Keratinocyte (primary cell): ENCODE measurements around the gene CCDC102A.

Experiments used
- EZH2 ChIP-seq: IDR thresholded peaks from one replicate; pipeline ENCODE4 v1.6.1; 2012; ENCODE audit warnings: inconsistent platforms, mild to moderate bottlenecking, low read length, moderate library complexity
- TF ChIP-seq, protein P1 (sequence below), 3 experiments: IDR thresholded peaks in 1 of 3; conservative IDR thresholded peaks in 1 of 3; optimal IDR thresholded peaks in 1 of 3; 2 replicates in 2 of 3; 3 replicates in 1 of 3; pipeline versions ENCODE3 to v1.5.1; 2011; ENCODE audit warnings: low read length in 3 of 3, mild to moderate bottlenecking in 3 of 3, moderate library complexity in 2 of 3, control low read depth in 1 of 3, inconsistent platforms in 1 of 3; ENCODE audit not compliant: insufficient read depth in 2 of 3; ENCODE audit errors: extremely low read depth in 1 of 3

DNA sequence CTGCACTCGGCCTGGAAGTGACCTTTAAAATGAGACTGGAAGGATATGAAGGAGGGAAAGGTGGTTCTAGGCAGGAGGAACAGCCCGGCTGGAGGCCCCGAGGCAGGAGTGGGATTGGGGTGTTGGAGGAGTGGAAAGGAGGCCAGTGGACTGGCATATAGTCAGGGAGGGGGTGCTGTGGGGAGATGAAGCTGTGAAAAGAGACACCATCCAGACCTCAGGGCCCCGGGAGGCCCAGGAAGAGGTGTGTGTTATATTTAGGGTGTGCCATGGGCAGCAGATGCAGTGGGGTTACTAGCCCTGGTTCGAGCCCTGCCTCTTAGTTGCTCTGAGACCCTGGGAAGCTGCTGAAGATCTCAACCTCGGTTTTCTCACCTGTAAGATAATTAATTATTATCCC lies 31.2 kb downstream of the CCDC102A start:
- TF ChIP-seq, protein P1, sequence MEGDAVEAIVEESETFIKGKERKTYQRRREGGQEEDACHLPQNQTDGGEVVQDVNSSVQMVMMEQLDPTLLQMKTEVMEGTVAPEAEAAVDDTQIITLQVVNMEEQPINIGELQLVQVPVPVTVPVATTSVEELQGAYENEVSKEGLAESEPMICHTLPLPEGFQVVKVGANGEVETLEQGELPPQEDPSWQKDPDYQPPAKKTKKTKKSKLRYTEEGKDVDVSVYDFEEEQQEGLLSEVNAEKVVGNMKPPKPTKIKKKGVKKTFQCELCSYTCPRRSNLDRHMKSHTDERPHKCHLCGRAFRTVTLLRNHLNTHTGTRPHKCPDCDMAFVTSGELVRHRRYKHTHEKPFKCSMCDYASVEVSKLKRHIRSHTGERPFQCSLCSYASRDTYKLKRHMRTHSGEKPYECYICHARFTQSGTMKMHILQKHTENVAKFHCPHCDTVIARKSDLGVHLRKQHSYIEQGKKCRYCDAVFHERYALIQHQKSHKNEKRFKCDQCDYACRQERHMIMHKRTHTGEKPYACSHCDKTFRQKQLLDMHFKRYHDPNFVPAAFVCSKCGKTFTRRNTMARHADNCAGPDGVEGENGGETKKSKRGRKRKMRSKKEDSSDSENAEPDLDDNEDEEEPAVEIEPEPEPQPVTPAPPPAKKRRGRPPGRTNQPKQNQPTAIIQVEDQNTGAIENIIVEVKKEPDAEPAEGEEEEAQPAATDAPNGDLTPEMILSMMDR (optimal IDR thresholded peaks at IDR 0.05 in 1 of 3, IDR thresholded peaks at IDR 0.05 in 1 of 3, conservative IDR thresholded peaks at IDR 0.05 in 1 of 3; ENCODE audit: extremely low read depth in 1 of 3, insufficient read depth in 2 of 3, low read length in 3 of 3) = no peak
- TF ChIP-seq EZH2 = no peak
